HG03025 (cell line): ENCODE results near the gene TRDN.

Source experiments
- ATAC-seq: cut with Tn5 transposase; IDR thresholded peaks from one replicate; pipeline ENCODE4 v1.9.1; 2021; ENCODE audit warnings: mild to moderate bottlenecking, moderate library complexity; ENCODE audit not compliant: unreplicated experiment, low FRiP score

The TRDN gene, protein sequence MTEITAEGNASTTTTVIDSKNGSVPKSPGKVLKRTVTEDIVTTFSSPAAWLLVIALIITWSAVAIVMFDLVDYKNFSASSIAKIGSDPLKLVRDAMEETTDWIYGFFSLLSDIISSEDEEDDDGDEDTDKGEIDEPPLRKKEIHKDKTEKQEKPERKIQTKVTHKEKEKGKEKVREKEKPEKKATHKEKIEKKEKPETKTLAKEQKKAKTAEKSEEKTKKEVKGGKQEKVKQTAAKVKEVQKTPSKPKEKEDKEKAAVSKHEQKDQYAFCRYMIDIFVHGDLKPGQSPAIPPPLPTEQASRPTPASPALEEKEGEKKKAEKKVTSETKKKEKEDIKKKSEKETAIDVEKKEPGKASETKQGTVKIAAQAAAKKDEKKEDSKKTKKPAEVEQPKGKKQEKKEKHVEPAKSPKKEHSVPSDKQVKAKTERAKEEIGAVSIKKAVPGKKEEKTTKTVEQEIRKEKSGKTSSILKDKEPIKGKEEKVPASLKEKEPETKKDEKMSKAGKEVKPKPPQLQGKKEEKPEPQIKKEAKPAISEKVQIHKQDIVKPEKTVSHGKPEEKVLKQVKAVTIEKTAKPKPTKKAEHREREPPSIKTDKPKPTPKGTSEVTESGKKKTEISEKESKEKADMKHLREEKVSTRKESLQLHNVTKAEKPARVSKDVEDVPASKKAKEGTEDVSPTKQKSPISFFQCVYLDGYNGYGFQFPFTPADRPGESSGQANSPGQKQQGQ

DNA sequence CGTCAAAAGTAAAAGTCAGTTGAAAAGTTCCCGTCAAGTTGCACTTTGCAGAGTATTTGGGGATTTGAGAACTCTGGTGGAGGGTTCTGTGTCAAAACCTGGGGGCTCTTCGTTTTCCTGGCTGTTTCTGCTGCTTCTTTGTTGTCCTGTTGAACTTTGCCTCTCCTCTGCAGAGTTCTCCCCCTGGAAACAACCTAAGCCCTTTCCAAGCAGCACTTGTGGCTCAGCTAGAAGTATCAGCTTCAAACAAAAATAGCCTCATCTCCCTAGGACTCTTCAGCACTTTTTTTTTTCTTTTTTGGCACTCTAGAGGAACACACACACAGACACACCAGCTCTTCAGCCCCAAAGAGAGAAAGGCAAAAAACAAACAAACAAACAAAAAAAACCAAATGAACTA is at the start of gene TRDN:
TSS of gene TRDN (minus strand) at position 169 of the 400 bp plus-strand sequence. CDS start 175 bp downstream, outside the sequence.
- ATAC-seq = no peak

- no peak for ATAC-seq
Observed at GRCh38 chr6:123681957-123682462, 45.3 kb upstream of the TRDN start.

GRCh38 chr6:123677897-123678296 is 41.1 kb upstream of the TRDN start:
- no peak for ATAC-seq

DNA sequence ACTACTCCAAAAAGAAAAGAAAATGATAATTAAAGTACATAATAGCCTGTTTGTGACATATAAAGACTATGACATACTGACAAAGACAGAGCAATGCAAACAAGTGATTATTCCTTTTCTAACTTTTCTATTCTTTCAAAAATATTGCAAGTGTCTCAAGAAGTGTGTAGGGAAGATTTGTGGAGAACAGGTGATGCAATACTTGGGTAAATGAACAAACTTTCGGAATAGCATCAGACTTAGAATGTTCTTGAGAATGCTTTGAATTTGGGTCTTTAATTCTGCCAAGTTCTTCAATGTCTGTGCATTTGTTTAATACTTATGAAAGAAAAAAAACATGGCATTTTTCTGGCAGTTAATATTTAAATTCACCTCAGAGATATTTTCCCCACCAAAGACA is 40.0 kb upstream of the TRDN start:
- ATAC-seq = no peak

- ATAC-seq = no peak
Observed at GRCh38 chr6:123668965-123669591, 32.3 kb upstream of the TRDN start.

DNA sequence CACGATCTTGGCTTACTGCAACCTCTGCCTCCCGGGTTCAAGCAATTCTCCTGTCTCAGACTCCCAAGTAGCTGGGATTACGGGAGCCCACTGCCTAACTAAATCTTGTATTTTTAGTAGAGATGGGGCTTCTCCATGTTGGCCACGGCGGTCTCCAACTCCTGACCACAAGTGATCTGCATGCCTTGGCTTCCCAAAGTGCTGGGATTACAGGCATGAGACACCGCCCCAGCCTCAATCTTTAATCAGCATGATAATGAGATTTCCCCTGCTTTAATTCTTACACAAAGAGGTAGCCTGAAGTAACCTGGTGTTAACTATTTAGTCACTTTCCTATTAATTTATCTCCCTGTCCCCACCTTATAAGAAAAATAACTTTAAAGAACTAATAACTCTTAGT is 31.3 kb upstream of the TRDN start:
- no peak for ATAC-seq

- no peak for ATAC-seq
Observed at GRCh38 chr6:123663436-123663835, 26.7 kb upstream of the TRDN start.

GRCh38 chr6:123662757-123663156 is 26.0 kb upstream of the TRDN start:
- no peak for ATAC-seq

DNA sequence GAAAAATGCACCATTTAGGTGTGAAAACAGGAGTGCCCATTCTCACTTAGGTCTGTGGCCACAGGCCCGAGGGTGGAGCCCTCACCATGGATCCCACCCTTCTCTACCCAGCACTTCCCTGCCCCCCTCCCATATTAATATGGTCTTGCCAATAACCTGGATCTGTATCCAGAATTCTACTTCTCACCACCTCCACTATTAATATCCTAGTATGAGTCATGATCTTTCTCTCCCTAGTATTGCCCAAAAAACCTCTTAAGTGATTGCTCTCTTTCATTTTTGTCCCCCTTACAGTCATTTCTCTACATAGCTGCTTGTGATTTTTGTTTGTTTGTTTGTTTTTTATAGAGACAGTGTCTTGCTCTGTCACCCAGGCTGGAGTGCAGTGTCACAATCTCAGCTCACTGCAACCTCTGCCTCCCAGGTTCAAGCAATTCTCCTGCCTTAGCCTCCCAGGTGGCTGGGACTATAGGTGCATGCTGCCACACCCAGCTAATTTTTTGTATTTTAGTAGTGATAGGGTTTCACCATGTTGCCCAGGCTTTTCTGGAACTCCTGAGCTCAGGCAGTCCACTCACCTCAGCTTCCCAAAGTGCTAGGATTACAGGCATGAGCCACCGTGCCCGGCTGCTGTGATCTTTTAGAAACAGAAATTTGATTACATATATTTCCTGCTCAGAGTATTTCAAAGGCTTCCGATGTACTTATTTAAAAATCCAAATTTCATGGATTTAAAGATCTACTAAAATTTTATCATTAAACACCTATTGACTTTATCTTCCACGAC is 24.5 kb upstream of the TRDN start:
- ATAC-seq = no peak

- ATAC-seq = no peak
Observed at GRCh38 chr6:123659960-123660748, 23.4 kb upstream of the TRDN start.

DNA sequence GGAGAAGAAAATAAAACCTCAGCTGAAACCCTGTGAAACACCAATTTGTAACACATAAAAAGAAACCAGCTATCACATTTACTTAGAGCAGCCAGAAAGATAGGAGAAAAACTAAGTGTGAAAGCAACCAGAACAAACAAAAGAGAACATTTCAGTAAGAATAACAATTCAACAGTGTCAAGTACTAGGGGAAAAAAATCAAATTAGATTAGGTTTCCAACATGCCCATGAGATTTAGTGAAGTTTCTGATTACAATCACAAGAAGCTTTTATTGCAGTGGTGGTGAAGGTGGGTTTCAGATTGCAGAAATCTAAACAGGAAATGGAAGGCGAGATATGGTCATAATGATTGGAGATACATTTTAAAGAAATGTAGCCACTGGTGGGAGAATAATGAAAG is 22.1 kb upstream of the TRDN start:
- ATAC-seq = no peak

GRCh38 chr6:123655521-123656306 is 19.0 kb upstream of the TRDN start:
- peak; percentile 80 for ATAC-seq

- no peak for ATAC-seq
Observed at GRCh38 chr6:123648723-123649122, 12.0 kb upstream of the TRDN start.

GRCh38 chr6:123648020-123648580 is 11.3 kb upstream of the TRDN start:
- no peak for ATAC-seq

GRCh38 chr6:123641497-123641896 is 4.7 kb upstream of the TRDN start:
- ATAC-seq = no peak

GRCh38 chr6:123640567-123641187 is 3.9 kb upstream of the TRDN start:
- ATAC-seq = no peak

GRCh38 chr6:123638865-123639264 is 2.1 kb upstream of the TRDN start:
- ATAC-seq = no peak

- no peak for ATAC-seq
Observed at GRCh38 chr6:123636282-123636681, 468 bp downstream of the TRDN start.
